ENCODE data around the gene CPT2.

DNA sequence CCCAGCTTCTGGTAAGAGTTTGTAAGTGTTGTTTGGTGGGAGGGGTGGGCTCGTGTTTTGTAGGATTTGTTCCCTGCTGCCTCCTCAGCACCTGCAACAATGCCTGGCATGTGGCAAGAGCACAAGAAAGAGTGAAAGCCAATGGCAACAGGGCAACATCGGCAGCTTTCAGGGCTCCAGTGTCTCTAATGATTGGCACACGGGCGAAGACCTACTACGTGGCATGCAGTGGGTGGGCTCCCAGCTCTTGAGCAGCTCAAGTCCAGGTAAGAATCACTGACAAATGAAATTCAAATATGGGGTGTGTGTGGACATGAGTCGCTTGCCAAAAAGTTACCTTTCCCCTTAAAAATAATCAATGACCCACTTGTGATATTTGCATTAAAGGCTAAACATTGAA, 30.3 kb upstream of the CPT2 start:
- TF ChIP-seq, protein P1, sequence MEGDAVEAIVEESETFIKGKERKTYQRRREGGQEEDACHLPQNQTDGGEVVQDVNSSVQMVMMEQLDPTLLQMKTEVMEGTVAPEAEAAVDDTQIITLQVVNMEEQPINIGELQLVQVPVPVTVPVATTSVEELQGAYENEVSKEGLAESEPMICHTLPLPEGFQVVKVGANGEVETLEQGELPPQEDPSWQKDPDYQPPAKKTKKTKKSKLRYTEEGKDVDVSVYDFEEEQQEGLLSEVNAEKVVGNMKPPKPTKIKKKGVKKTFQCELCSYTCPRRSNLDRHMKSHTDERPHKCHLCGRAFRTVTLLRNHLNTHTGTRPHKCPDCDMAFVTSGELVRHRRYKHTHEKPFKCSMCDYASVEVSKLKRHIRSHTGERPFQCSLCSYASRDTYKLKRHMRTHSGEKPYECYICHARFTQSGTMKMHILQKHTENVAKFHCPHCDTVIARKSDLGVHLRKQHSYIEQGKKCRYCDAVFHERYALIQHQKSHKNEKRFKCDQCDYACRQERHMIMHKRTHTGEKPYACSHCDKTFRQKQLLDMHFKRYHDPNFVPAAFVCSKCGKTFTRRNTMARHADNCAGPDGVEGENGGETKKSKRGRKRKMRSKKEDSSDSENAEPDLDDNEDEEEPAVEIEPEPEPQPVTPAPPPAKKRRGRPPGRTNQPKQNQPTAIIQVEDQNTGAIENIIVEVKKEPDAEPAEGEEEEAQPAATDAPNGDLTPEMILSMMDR (conservative IDR thresholded peaks at IDR 0.05) = no peak
- no peak for TF ChIP-seq EZH2 (IDR thresholded peaks at IDR 0.05; ENCODE audit: low read depth)

Data from PC-9 (cell line).